Adipocyte (in vitro differentiated cells): ENCODE measurements around the gene MAP3K7CL.

Experiments
- DNase-seq: peaks from one replicate; pipeline ENCODE4 v3.0.0-alpha.2; 2015; ENCODE audit warnings: low read depth
- H3K27me3 ChIP-seq: replicated peaks from 2 replicates; pipeline ENCODE4 v1.7.0; 2013; ENCODE audit warnings: mild to moderate bottlenecking, low read length, moderate library complexity; ENCODE audit not compliant: control insufficient read depth, insufficient read depth
- H3K36me3 ChIP-seq: 2 replicates; pipeline ENCODE4 v1.7.0; 2013; ENCODE audit warnings: low read length, mild to moderate bottlenecking, moderate library complexity; ENCODE audit not compliant: control insufficient read depth, insufficient read depth, severe bottlenecking
- H3K4me1 ChIP-seq: 2 replicates; pipeline ENCODE4 v1.7.0; 2013; ENCODE audit warnings: mild to moderate bottlenecking, low read length, moderate library complexity; ENCODE audit not compliant: control insufficient read depth, insufficient read depth
- H3K4me3 ChIP-seq: 2 replicates; pipeline ENCODE4 v1.7.0; 2013; ENCODE audit warnings: mild to moderate bottlenecking, low read length, moderate library complexity
- H3K9ac ChIP-seq: 2 replicates; pipeline ENCODE4 v1.7.0; 2013; ENCODE audit warnings: mild to moderate bottlenecking, low read length, moderate library complexity
- H3K9me3 ChIP-seq: 2 replicates; pipeline ENCODE4 v1.7.0; 2013; ENCODE audit warnings: mild to moderate bottlenecking, low read length, moderate library complexity; ENCODE audit not compliant: control insufficient read depth

Gene MAP3K7CL

GRCh38 chr21:29172282-29172681, 41.8 kb downstream of the MAP3K7CL start:
- DNase-seq = no peak

GRCh38 chr21:29174607-29175013, 44.2 kb downstream of the MAP3K7CL start:
- DNase-seq = no peak
- peak overlapping the region; percentile 78 for H3K4me3 ChIP-seq
- no peaks in the 10 kb centered on the region for H3K9me3 ChIP-seq
- H3K27me3 ChIP-seq = no peaks in the 10 kb centered on the region
- H3K36me3 ChIP-seq = no peaks in the 10 kb centered on the region
- peak overlapping the region; percentile 81 for H3K9ac ChIP-seq
- H3K4me1 ChIP-seq = peaks cover 31% of the 10 kb centered on the region

More at GRCh38 chr21:29172282-29172681, 41.8 kb downstream of the MAP3K7CL start:
- H3K4me3 ChIP-seq = no peak overlapping the region
- no peaks in the 10 kb centered on the region for H3K9me3 ChIP-seq
- no peaks in the 10 kb centered on the region for H3K27me3 ChIP-seq
- H3K4me1 ChIP-seq = peaks cover 31% of the 10 kb centered on the region
- no peaks in the 10 kb centered on the region for H3K36me3 ChIP-seq
- no peak overlapping the region for H3K9ac ChIP-seq

- peaks cover 31% of the 10 kb centered on the region for H3K4me1 ChIP-seq
- H3K9ac ChIP-seq = peak overlapping the region; percentile 81
- peak; percentile 81 for DNase-seq
- no peaks in the 10 kb centered on the region for H3K27me3 ChIP-seq
- H3K36me3 ChIP-seq = no peaks in the 10 kb centered on the region
- no peaks in the 10 kb centered on the region for H3K9me3 ChIP-seq
- H3K4me3 ChIP-seq = peak overlapping the region; percentile 78
Measured at GRCh38 chr21:29175408-29176134, 45.1 kb downstream of the MAP3K7CL start.

- Histone ChIP-seq H3K4me3 (no peak overlapping the region), H3K36me3 (no peaks in the 10 kb centered on the region), H3K27me3 (no peaks in the 10 kb centered on the region), H3K4me1 (peaks cover 31% of the 10 kb centered on the region), H3K9me3 (no peaks in the 10 kb centered on the region), H3K9ac (no peak overlapping the region)
- no peak for DNase-seq
Measured at GRCh38 chr21:29176471-29177120, 46.2 kb downstream of the MAP3K7CL start.

- Histone ChIP-seq H3K36me3 (no peaks in the 10 kb centered on the region), H3K4me3 (no peak overlapping the region), H3K9me3 (no peaks in the 10 kb centered on the region), H3K9ac (no peak overlapping the region), H3K27me3 (no peaks in the 10 kb centered on the region), H3K4me1 (peaks cover 39% of the 10 kb centered on the region)
- DNase-seq = no peak
Measured at GRCh38 chr21:29177800-29178199, 47.4 kb downstream of the MAP3K7CL start.

- no peaks in the 10 kb centered on the region for H3K9me3 ChIP-seq
- H3K27me3 ChIP-seq = no peaks in the 10 kb centered on the region
- DNase-seq = no peak
- no peak overlapping the region for H3K9ac ChIP-seq
- H3K4me1 ChIP-seq = peaks cover 46% of the 10 kb centered on the region
- no peaks in the 10 kb centered on the region for H3K36me3 ChIP-seq
- H3K4me3 ChIP-seq = no peak overlapping the region
Measured at GRCh38 chr21:29178926-29179325, 48.5 kb downstream of the MAP3K7CL start.

- Histone ChIP-seq H3K9ac (no peak overlapping the region), H3K27me3 (no peaks in the 10 kb centered on the region), H3K4me1 (peaks cover 47% of the 10 kb centered on the region), H3K36me3 (no peaks in the 10 kb centered on the region), H3K4me3 (no peak overlapping the region), H3K9me3 (no peaks in the 10 kb centered on the region)
- DNase-seq = no peak
Measured at GRCh38 chr21:29179503-29179902, 49.1 kb downstream of the MAP3K7CL start.

- no peaks in the 10 kb centered on the region for H3K27me3 ChIP-seq
- H3K9me3 ChIP-seq = no peaks in the 10 kb centered on the region
- no peaks in the 10 kb centered on the region for H3K36me3 ChIP-seq
- peak overlapping the region; percentile 91 for H3K9ac ChIP-seq
- peak overlapping the region; percentile 81 for H3K4me3 ChIP-seq
- peaks cover 51% of the 10 kb centered on the region for H3K4me1 ChIP-seq
- peak; percentile 86 for DNase-seq
Measured at GRCh38 chr21:29181799-29182470, 51.5 kb downstream of the MAP3K7CL start.

- H3K36me3 ChIP-seq = no peaks in the 10 kb centered on the region
- H3K9ac ChIP-seq = peak overlapping the region; percentile 91
- H3K4me3 ChIP-seq = peak overlapping the region; percentile 81
- H3K9me3 ChIP-seq = no peaks in the 10 kb centered on the region
- H3K4me1 ChIP-seq = peaks cover 57% of the 10 kb centered on the region
- no peaks in the 10 kb centered on the region for H3K27me3 ChIP-seq
- no peak for DNase-seq
Measured at GRCh38 chr21:29182691-29183092, 52.2 kb downstream of the MAP3K7CL start.

GRCh38 chr21:29184037-29184436, 53.6 kb downstream of the MAP3K7CL start:
- H3K4me3 ChIP-seq = peak overlapping the region; percentile 41
- H3K9me3 ChIP-seq = no peaks in the 10 kb centered on the region
- H3K9ac ChIP-seq = no peak overlapping the region
- H3K4me1 ChIP-seq = peaks cover 68% of the 10 kb centered on the region
- DNase-seq = no peak
- no peaks in the 10 kb centered on the region for H3K27me3 ChIP-seq
- H3K36me3 ChIP-seq = no peaks in the 10 kb centered on the region

GRCh38 chr21:29185172-29185571, 54.7 kb downstream of the MAP3K7CL start:
- DNase-seq = peak; percentile 52
- H3K36me3 ChIP-seq = no peaks in the 10 kb centered on the region
- peaks cover 75% of the 10 kb centered on the region for H3K4me1 ChIP-seq
- H3K4me3 ChIP-seq = peak overlapping the region; percentile 12
- no peaks in the 10 kb centered on the region for H3K27me3 ChIP-seq
- peak overlapping the region; percentile 30 for H3K9ac ChIP-seq
- H3K9me3 ChIP-seq = no peaks in the 10 kb centered on the region
